ENCODE data around the gene CCDC148. TPM values are rescaled to one million over a fixed set of nuclear protein-coding genes. Genes with fewer than 3 reads are reported as not detected.

CCDC148 gene
- total and polyA plus RNA-seq, 2 experiments from 2014 or later: 1.2 to 1.8 TPM

DNA sequence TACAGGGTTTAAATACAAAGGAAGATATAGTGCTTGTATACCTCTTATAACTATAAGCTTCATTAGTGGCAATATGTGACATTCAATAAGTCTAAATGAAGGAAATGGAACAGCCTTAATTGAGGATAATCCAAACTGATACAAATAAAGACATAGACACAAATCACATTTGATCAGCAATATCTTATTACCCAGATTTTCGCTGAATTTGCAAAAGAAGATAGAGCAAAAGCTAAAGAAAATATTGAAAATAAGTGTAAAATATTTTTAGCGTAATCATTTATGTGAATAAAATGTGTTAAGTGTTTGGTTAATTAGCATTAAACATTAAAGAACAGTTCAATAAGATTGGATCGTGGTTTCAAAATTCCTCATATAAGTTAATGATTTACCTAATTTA lies 51.2 kb downstream of the CCDC148 start (continued):
- TF ChIP-seq, protein P1, sequence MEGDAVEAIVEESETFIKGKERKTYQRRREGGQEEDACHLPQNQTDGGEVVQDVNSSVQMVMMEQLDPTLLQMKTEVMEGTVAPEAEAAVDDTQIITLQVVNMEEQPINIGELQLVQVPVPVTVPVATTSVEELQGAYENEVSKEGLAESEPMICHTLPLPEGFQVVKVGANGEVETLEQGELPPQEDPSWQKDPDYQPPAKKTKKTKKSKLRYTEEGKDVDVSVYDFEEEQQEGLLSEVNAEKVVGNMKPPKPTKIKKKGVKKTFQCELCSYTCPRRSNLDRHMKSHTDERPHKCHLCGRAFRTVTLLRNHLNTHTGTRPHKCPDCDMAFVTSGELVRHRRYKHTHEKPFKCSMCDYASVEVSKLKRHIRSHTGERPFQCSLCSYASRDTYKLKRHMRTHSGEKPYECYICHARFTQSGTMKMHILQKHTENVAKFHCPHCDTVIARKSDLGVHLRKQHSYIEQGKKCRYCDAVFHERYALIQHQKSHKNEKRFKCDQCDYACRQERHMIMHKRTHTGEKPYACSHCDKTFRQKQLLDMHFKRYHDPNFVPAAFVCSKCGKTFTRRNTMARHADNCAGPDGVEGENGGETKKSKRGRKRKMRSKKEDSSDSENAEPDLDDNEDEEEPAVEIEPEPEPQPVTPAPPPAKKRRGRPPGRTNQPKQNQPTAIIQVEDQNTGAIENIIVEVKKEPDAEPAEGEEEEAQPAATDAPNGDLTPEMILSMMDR (conservative IDR thresholded peaks at IDR 0.05; ENCODE audit: low read depth in 2 of 2): no peak
- TF ChIP-seq ZNF331 (CRISPR knock-in tag; IDR thresholded peaks at IDR 0.05; ENCODE audit: low read depth): no peak
- TF ChIP-seq, protein P2, sequence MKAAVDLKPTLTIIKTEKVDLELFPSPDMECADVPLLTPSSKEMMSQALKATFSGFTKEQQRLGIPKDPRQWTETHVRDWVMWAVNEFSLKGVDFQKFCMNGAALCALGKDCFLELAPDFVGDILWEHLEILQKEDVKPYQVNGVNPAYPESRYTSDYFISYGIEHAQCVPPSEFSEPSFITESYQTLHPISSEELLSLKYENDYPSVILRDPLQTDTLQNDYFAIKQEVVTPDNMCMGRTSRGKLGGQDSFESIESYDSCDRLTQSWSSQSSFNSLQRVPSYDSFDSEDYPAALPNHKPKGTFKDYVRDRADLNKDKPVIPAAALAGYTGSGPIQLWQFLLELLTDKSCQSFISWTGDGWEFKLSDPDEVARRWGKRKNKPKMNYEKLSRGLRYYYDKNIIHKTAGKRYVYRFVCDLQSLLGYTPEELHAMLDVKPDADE (IDR thresholded peaks at IDR 0.05): no peak
- TF ChIP-seq EZH2phosphoT487 (IDR thresholded peaks at IDR 0.05; ENCODE audit: unreplicated experiment): no peak
- TF ChIP-seq NANOG (IDR thresholded peaks at IDR 0.05; ENCODE audit: borderline replicate concordance): no peak
- TF ChIP-seq POLR2AphosphoS5 (IDR thresholded peaks at IDR 0.05; ENCODE audit: low read depth): no peak
- no peak for TF ChIP-seq STAT1 (IDR thresholded peaks at IDR 0.05; ENCODE audit: unreplicated experiment)
- TF ChIP-seq, protein P3, sequence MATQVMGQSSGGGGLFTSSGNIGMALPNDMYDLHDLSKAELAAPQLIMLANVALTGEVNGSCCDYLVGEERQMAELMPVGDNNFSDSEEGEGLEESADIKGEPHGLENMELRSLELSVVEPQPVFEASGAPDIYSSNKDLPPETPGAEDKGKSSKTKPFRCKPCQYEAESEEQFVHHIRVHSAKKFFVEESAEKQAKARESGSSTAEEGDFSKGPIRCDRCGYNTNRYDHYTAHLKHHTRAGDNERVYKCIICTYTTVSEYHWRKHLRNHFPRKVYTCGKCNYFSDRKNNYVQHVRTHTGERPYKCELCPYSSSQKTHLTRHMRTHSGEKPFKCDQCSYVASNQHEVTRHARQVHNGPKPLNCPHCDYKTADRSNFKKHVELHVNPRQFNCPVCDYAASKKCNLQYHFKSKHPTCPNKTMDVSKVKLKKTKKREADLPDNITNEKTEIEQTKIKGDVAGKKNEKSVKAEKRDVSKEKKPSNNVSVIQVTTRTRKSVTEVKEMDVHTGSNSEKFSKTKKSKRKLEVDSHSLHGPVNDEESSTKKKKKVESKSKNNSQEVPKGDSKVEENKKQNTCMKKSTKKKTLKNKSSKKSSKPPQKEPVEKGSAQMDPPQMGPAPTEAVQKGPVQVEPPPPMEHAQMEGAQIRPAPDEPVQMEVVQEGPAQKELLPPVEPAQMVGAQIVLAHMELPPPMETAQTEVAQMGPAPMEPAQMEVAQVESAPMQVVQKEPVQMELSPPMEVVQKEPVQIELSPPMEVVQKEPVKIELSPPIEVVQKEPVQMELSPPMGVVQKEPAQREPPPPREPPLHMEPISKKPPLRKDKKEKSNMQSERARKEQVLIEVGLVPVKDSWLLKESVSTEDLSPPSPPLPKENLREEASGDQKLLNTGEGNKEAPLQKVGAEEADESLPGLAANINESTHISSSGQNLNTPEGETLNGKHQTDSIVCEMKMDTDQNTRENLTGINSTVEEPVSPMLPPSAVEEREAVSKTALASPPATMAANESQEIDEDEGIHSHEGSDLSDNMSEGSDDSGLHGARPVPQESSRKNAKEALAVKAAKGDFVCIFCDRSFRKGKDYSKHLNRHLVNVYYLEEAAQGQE (IDR thresholded peaks at IDR 0.05; ENCODE audit: unreplicated experiment): no peak

DNA sequence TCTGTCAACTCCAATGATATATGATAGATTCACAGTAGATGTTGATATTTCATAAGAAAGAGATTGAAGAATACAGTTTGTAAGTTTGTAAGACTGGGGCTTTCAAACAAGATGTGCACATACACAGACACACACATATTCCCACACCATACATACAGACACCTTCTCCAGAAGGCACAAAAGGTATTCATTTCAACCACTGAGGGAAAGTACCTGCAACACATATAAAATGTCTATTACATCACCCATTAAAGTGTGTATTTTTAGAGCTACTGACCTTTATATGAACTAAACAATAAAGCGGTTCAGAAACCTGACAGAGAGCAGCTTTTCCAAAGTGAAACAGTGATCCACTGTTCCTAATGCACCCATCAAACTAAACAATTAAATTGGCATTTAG lies 53.3 kb downstream of the CCDC148 start:
- H3K36me3 Mint-ChIP-seq (ENCODE audit: low read depth): peaks cover 3% of the 10 kb centered on the region; the same call in 2 of the 3 replicates
- Histone ChIP-seq H3K27ac (ENCODE audit: low read depth) (no peak overlapping the region), H3K9me2 (ENCODE audit: insufficient read depth) (no peaks in the 10 kb centered on the region), H3K4me2 (no peak overlapping the region), H2AFZ (no peak overlapping the region), H3K27me3 (ENCODE audit: insufficient read depth) (no peaks in the 10 kb centered on the region), H4K20me1 (replicated peaks; ENCODE audit: insufficient read depth) (no peaks in the 10 kb centered on the region), H3K36me3 (ENCODE audit: insufficient read depth) (no peaks in the 10 kb centered on the region), H3F3A (replicated peaks; ENCODE audit: low read depth) (no peaks in the 10 kb centered on the region), H3K4me3 (no peak overlapping the region), H3K4me1 (ENCODE audit: insufficient read depth) (peaks cover 8% of the 10 kb centered on the region; the same call in 1 of the 2 replicates), H3K79me2 (replicated peaks; ENCODE audit: insufficient read depth) (no peaks in the 10 kb centered on the region)
- H3K4me1 Mint-ChIP-seq: peaks cover 13% of the 10 kb centered on the region
- no peak overlapping the region for H3K27ac Mint-ChIP-seq
- DNase-seq (ENCODE audit: low spot score): no peak
- H3K27me3 Mint-ChIP-seq (ENCODE audit: insufficient read depth, low read depth, poor library complexity): no peaks in the 10 kb centered on the region
- peaks cover 13% of the 10 kb centered on the region; the same call in 1 of the 3 replicates for H3K9me3 Mint-ChIP-seq
- ATAC-seq: no peak
- no peak overlapping the region for H3K4me3 Mint-ChIP-seq
- TF ChIP-seq, protein P3 (IDR thresholded peaks at IDR 0.05; ENCODE audit: unreplicated experiment): no peak
- TF ChIP-seq JUNB (IDR thresholded peaks at IDR 0.05; ENCODE audit: unreplicated experiment) (no peak), POLR2AphosphoS5 (IDR thresholded peaks at IDR 0.05; ENCODE audit: low read depth) (no peak), CREB1 (CRISPR knock-in tag; IDR thresholded peaks at IDR 0.05; ENCODE audit: low read depth) (no peak), ZNF114 (CRISPR knock-in tag; IDR thresholded peaks at IDR 0.05) (no peak), EZH2phosphoT487 (IDR thresholded peaks at IDR 0.05; ENCODE audit: unreplicated experiment) (no peak), NANOG (IDR thresholded peaks at IDR 0.05; ENCODE audit: borderline replicate concordance) (no peak), ZNF331 (CRISPR knock-in tag; IDR thresholded peaks at IDR 0.05; ENCODE audit: low read depth) (no peak), STAT1 (IDR thresholded peaks at IDR 0.05; ENCODE audit: unreplicated experiment) (no peak), EZH2 (IDR thresholded peaks at IDR 0.05; ENCODE audit: low read depth, unreplicated experiment) (no peak)
- TF ChIP-seq, protein P1 (conservative IDR thresholded peaks at IDR 0.05; ENCODE audit: low read depth in 2 of 2): no peak
- TF ChIP-seq, protein P2 (IDR thresholded peaks at IDR 0.05): no peak

Data from GM23338 (cell line).